DOHH2 (cell line): ENCODE results near the gene GASK1B.

Experiments
- H3F3A ChIP-seq: fragments of 200-600 bp; sonication (generic), shearing (Covaris generic); 2 replicates; pipeline ENCODE4 v1.6.0; 2016; ENCODE audit warnings: antibody characterized with exemption, mild to moderate bottlenecking; ENCODE audit not compliant: control insufficient read depth, insufficient read depth
- H3K27ac ChIP-seq: fragments of 200-600 bp; sonication (generic); 2 replicates; pipeline ENCODE4 v1.5.1; 2014; ENCODE audit warnings: low read depth, mild to moderate bottlenecking, low read length, moderate library complexity
- H3K27me3 ChIP-seq: fragments of 200-600 bp; sonication (generic); 2 replicates; pipeline ENCODE4 v1.6.1; 2014; ENCODE audit warnings: mild to moderate bottlenecking, low read length, mixed read lengths; ENCODE audit not compliant: control insufficient read depth
- H3K36me3 ChIP-seq: fragments of 200-600 bp; sonication (generic); 2 replicates; pipeline ENCODE4 v1.6.1; 2014; ENCODE audit warnings: mild to moderate bottlenecking, low read length, moderate library complexity, mixed read lengths; ENCODE audit not compliant: control insufficient read depth
- H3K4me1 ChIP-seq: fragments of 200-600 bp; sonication (generic); 2 replicates; pipeline ENCODE4 v1.6.1; 2014; ENCODE audit warnings: mild to moderate bottlenecking, low read length, mixed read lengths; ENCODE audit not compliant: control insufficient read depth
- H3K4me2 ChIP-seq: fragments of 200-600 bp; sonication (generic); 2 replicates; pipeline ENCODE4 v1.6.0; 2014; ENCODE audit warnings: mild to moderate bottlenecking, low read length, moderate library complexity
- H3K4me3 ChIP-seq: fragments of 200-600 bp; sonication (generic); 2 replicates; pipeline ENCODE4 v1.5.1; 2014; ENCODE audit warnings: mild to moderate bottlenecking, low read length, mixed read lengths
- H3K79me2 ChIP-seq: fragments of 200-600 bp; sonication (generic); 2 replicates; pipeline ENCODE4 v1.6.1; 2014; ENCODE audit warnings: mild to moderate bottlenecking, low read length, mixed read lengths; ENCODE audit not compliant: control insufficient read depth
- H3K9me2 ChIP-seq: fragments of 200-600 bp; sonication (generic); replicated peaks from 2 replicates; pipeline ENCODE4 v1.6.1; 2014; ENCODE audit warnings: mild to moderate bottlenecking, low read length, mixed read lengths; ENCODE audit not compliant: control insufficient read depth
- H3K9me3 ChIP-seq: fragments of 200-600 bp; sonication (generic); 2 replicates; pipeline ENCODE4 v1.6.1; 2014; ENCODE audit warnings: antibody characterized with exemption, low read length, mixed read lengths; ENCODE audit not compliant: control insufficient read depth, insufficient read depth
- H4K20me1 ChIP-seq: fragments of 200-600 bp; sonication (generic); 2 replicates; pipeline ENCODE4 v1.6.0; 2014; ENCODE audit warnings: low read depth, mild to moderate bottlenecking, antibody characterized with exemption, low read length, moderate library complexity; ENCODE audit not compliant: control insufficient read depth, insufficient read depth
- CTCF ChIP-seq: fragments of 200-600 bp; sonication (generic); IDR thresholded peaks from one replicate; pipeline ENCODE4 v1.5.1; 2014; ENCODE audit warnings: antibody characterized with exemption, mild to moderate bottlenecking, low read depth, low read length; ENCODE audit not compliant: poor library complexity, severe bottlenecking
- EZH2phosphoT487 ChIP-seq: fragments of 200-600 bp; sonication (generic); IDR thresholded peaks from 2 replicates; pipeline ENCODE4 v1.6.1; 2017; ENCODE audit warnings: borderline replicate concordance, mild to moderate bottlenecking, antibody characterized with exemption, low read length, moderate library complexity, mixed read lengths

The GASK1B gene

GRCh38 chr4:158209825-158210807, 37.3 kb upstream of the GASK1B start, which contains the start of gene TMEM144:
Gene TMEM144 (plus strand): TSS chr4:158210486. CDS start chr4:158212668, 2,182 bp downstream.
- H3K79me2 ChIP-seq: no peaks in the 10 kb centered on the region
- no peak for TF ChIP-seq EZH2phosphoT487
- no peak for TF ChIP-seq CTCF
- no peaks in the 10 kb centered on the region for H3K27me3 ChIP-seq
- H3F3A ChIP-seq: no peaks in the 10 kb centered on the region
- H3K27ac ChIP-seq: no peak within 1 kb of the TSS
- H3K4me3 ChIP-seq: no peak within 1 kb of the TSS
- no peaks in the 10 kb centered on the region for H3K4me1 ChIP-seq
- no peaks in the 10 kb centered on the region for H4K20me1 ChIP-seq
- H3K9me2 ChIP-seq: no peaks in the 10 kb centered on the region
- H3K4me2 ChIP-seq: no peak within 1 kb of the TSS
- H3K36me3 ChIP-seq: no peaks in the 10 kb centered on the region
- H3K9me3 ChIP-seq: no peaks in the 10 kb centered on the region

- Histone ChIP-seq H3K4me3 (no peak overlapping the region), H3K9me3 (no peaks in the 10 kb centered on the region), H3K36me3 (no peaks in the 10 kb centered on the region), H3K27me3 (no peaks in the 10 kb centered on the region), H3K27ac (no peak overlapping the region), H3K79me2 (no peaks in the 10 kb centered on the region), H3K9me2 (no peaks in the 10 kb centered on the region), H4K20me1 (no peaks in the 10 kb centered on the region), H3K4me1 (no peaks in the 10 kb centered on the region), H3F3A (no peaks in the 10 kb centered on the region), H3K4me2 (no peak overlapping the region)
- TF ChIP-seq CTCF: no peak
- TF ChIP-seq EZH2phosphoT487: no peak
Observed at GRCh38 chr4:158208963-158209640, 36.3 kb upstream of the GASK1B start.

- no peak for TF ChIP-seq EZH2phosphoT487
- TF ChIP-seq CTCF: no peak
- Histone ChIP-seq H3K27ac (no peak overlapping the region), H3K9me3 (no peaks in the 10 kb centered on the region), H3F3A (no peaks in the 10 kb centered on the region), H3K4me3 (no peak overlapping the region), H3K4me2 (no peak overlapping the region), H3K27me3 (no peaks in the 10 kb centered on the region), H3K4me1 (no peaks in the 10 kb centered on the region), H3K79me2 (no peaks in the 10 kb centered on the region), H3K9me2 (no peaks in the 10 kb centered on the region), H3K36me3 (no peaks in the 10 kb centered on the region), H4K20me1 (no peaks in the 10 kb centered on the region)
Observed at GRCh38 chr4:158203929-158204328, 31.1 kb upstream of the GASK1B start.
